ENCODE results near the gene DBNDD1.
A peak's percentile ranks its signal among the peaks of the same experiment; 100 is the strongest.
"Not testable (repeated sequence)": the region's sequence is repeated elsewhere in the genome, so short reads cannot be mapped to it uniquely, and the experiment has no call there.

Gene DBNDD1

GRCh38 chr16:90011508-90011819 is 7.8 kb downstream of the DBNDD1 start:
- no peak for DNase-seq (ENCODE audit: low read depth)

GRCh38 chr16:90010676-90011507 is 8.4 kb downstream of the DBNDD1 start:
- DNase-seq (ENCODE audit: low read depth) = no peak

- DNase-seq (ENCODE audit: low read depth) = no peak
Observed at GRCh38 chr16:90009172-90009899, 9.9 kb downstream of the DBNDD1 start.

GRCh38 chr16:90008708-90009145 is 10.5 kb downstream of the DBNDD1 start:
- DNase-seq (ENCODE audit: low read depth) = no peak

GRCh38 chr16:90007635-90008234 is 11.5 kb downstream of the DBNDD1 start:
- not testable (repeated sequence) for DNase-seq (ENCODE audit: low read depth)

GRCh38 chr16:90007015-90007414 is 12.2 kb downstream of the DBNDD1 start:
- DNase-seq (ENCODE audit: low read depth) = no peak

GRCh38 chr16:90005956-90006663 is 13.1 kb downstream of the DBNDD1 start:
- DNase-seq (ENCODE audit: low read depth) = no peak

GRCh38 chr16:90004577-90004976 is 14.7 kb downstream of the DBNDD1 start:
- no peak for DNase-seq (ENCODE audit: low read depth)

- no peak for DNase-seq (ENCODE audit: low read depth)
Observed at GRCh38 chr16:90002759-90003158, 16.5 kb downstream of the DBNDD1 start.

GRCh38 chr16:90001761-90002503 is 17.3 kb downstream of the DBNDD1 start:
- DNase-seq (ENCODE audit: low read depth) = no peak

GRCh38 chr16:90000733-90001427 is 18.4 kb downstream of the DBNDD1 start:
- no peak for DNase-seq (ENCODE audit: low read depth)

GRCh38 chr16:89999831-90000574 is 19.3 kb downstream of the DBNDD1 start:
- no peak for DNase-seq (ENCODE audit: low read depth)

GRCh38 chr16:89996178-89996489 is 23.1 kb downstream of the DBNDD1 start:
- DNase-seq (ENCODE audit: low read depth) = no peak

GRCh38 chr16:89995475-89996177 is 23.6 kb downstream of the DBNDD1 start:
- DNase-seq (ENCODE audit: low read depth) = not testable (repeated sequence)

GRCh38 chr16:89994721-89995474 is 24.4 kb downstream of the DBNDD1 start:
- DNase-seq (ENCODE audit: low read depth) = peak; percentile 31

- no peak for DNase-seq (ENCODE audit: low read depth)
Observed at GRCh38 chr16:89994389-89994720, 24.9 kb downstream of the DBNDD1 start.

- DNase-seq (ENCODE audit: low read depth) = no peak
Observed at GRCh38 chr16:89993971-89994370, 25.3 kb downstream of the DBNDD1 start.

GRCh38 chr16:89993377-89993776 is 25.9 kb downstream of the DBNDD1 start:
- no peak for DNase-seq (ENCODE audit: low read depth)

GRCh38 chr16:89990799-89991198 is 28.5 kb downstream of the DBNDD1 start:
- DNase-seq (ENCODE audit: low read depth) = no peak
